ENCODE results near the gene ZFP69B. TPM values are rescaled to one million over a fixed set of nuclear protein-coding genes. Genes with fewer than 3 reads are reported as not detected.
"Not testable (repeated sequence)": the region's sequence is repeated elsewhere in the genome, so short reads cannot be mapped to it uniquely, and the experiment has no call there.

Gene ZFP69B
- total and polyA plus RNA-seq, 8 donors, result 2.3 to 7.3 (median 6.1) TPM

DNA sequence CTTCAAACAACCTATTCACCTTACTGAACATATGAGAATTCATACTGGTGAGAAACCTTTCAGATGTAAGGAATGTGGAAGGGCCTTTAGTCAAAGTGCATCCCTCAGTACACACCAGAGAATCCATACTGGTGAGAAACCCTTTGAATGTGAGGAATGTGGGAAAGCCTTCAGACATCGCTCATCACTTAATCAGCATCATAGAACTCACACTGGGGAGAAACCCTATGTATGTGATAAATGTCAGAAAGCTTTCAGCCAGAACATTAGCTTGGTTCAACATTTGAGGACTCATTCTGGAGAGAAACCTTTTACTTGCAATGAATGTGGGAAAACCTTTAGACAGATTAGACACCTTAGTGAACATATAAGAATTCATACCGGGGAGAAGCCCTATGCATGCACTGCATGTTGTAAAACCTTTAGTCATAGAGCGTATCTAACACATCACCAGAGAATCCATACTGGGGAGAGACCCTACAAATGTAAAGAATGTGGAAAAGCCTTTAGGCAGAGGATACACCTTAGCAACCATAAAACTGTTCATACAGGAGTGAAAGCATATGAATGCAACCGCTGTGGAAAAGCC, 45.1 kb downstream of the ZFP69B start:
- Histone ChIP-seq H3K9me3 (peaks cover 0 to 90% of the 10 kb centered on the region in 2 donors), H3K36me3 (peaks cover 0 to 82% of the 10 kb centered on the region in 2 donors), H3K27me3 (no peaks in the 10 kb centered on the region), H3K4me1 (no peaks in the 10 kb centered on the region), H3K27ac (no peak overlapping the region), H3K4me3 (no peak overlapping the region)
- TF ChIP-seq CTCF (IDR thresholded peaks at IDR 0.05), result no peak
- intact Hi-C loops (cut with DNase I), result no loop called here
- DNase-seq (no peak), ATAC-seq (no peak)

DNA sequence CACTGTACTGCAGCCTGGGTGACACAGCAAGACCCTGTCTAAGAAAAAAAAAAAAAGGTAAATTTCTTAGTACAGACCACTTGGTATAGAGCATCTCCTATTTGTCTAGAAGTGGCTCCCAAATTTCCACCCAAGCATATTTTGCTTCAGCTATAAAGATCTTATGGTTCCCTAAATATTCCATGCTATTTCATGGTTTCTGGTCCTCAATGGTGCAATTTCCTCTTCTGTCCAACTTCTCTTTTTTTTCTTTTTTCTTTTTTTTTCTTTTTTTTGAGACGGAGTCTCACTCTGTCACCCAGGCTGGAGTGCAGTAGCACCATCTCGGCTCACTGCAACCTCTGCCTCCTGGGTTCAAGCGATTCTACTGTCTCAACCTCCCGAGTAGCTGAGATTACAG, 52.4 kb downstream of the ZFP69B start:
- H3K27ac ChIP-seq; H3K4me3 ChIP-seq; H3K27me3 ChIP-seq; DNase-seq; H3K4me1 ChIP-seq; ATAC-seq; intact Hi-C loops (cut with DNase I): not testable (repeated sequence)
- H3K36me3 ChIP-seq, result peaks cover 0 to 23% of the 10 kb centered on the region in 2 donors
- peaks cover 0 to 92% of the 10 kb centered on the region in 2 donors for H3K9me3 ChIP-seq

DNA sequence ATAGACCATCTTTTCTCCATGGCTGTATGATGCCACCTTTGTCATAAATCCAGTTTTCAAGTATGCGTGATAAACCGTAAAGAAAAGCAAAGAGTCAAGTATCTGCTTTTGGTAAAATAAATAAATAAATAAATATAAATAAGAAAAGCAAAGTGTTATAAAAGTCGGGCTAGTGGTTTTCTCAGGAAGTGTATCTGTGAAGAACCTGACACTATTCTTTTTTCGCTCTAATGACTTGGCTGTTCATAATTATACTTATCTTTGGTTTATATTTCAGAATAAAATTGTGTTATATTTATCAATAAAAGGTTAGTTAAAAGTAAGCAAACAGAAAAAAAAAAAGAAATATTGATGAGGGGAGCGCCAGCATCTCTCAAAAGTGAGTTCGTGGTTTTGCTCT, 57.7 kb downstream of the ZFP69B start:
- Histone ChIP-seq H3K27ac (peak overlapping the region; percentile 80), H3K9me3 (peaks cover 0 to 59% of the 10 kb centered on the region in 2 donors), H3K36me3 (peaks cover 0 to 3% of the 10 kb centered on the region in 2 donors), H3K27me3 (no peaks in the 10 kb centered on the region), H3K4me1 (peaks cover 0 to 15% of the 10 kb centered on the region in 2 donors), H3K4me3 (peak overlapping the region; percentile 65 to 81)
- no peak for DNase-seq
- no peak for TF ChIP-seq CTCF (IDR thresholded peaks at IDR 0.05)
- intact Hi-C loops (cut with DNase I), result no loop called here
- no peak for ATAC-seq

DNA sequence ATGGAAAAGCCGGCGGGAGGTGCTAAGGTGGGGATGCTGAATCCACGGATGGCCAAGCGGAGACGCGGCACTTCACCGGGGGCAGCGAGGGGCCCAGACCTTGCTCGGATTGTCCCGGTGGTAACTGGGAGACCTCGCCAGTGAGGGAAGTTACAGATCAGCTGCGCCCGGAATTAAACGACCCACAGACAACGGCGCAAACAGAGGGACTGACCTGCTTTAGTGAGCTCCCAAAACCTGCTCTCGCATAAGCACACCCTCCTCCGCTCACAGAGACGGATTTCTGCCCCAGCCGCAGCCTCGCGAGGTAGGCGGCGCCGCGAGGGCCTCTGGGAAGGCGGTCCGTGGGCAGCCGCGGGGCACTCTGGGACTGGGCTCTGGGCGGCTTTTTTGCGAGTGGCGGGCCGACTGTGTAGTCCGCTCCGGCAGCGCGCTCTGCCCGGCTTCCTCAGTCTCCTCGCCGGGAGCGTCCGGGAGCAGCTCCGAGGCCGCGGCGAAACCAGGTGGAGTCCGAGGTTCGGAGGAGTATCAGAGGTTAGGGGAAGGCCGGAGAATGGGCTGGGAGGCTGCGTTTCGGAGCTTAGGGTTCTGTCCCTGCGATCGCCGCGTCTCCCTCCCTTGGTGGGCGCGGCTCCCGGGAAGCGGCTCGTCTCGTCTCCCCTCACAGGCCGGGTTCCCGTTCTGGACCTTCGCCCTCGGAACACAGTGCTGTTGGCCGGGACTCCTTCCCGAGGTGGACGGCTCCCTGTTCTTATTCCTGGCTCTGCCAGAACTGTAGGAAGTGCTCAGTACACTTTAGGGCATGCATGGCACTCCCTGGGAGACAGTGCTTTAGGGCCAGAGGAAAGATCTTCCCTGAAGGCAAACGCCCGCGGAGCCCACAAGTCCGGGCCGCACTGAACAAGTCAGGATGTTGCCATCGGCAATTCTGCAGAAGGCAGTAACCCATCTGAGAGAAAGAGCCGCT, 58.4 kb downstream of the ZFP69B start, which contains the start of gene EXO5:
EXO5 (plus strand) TSS at position 393 of the 967 bp plus-strand sequence. CDS start 5,778 bp downstream, outside the sequence.
- no peaks in the 10 kb centered on the region for H3K27me3 ChIP-seq
- H3K4me3 ChIP-seq, result peak within 1 kb of the TSS; percentile 65 to 81
- peaks cover 0 to 15% of the 10 kb centered on the region in 2 donors for H3K4me1 ChIP-seq
- H3K9me3 ChIP-seq, result peaks cover 0 to 58% of the 10 kb centered on the region in 2 donors
- no peak for TF ChIP-seq CTCF (IDR thresholded peaks at IDR 0.05)
- peak; percentile 63 to 98 (median 80) for DNase-seq
- peaks cover 0 to 3% of the 10 kb centered on the region in 2 donors for H3K36me3 ChIP-seq
- H3K27ac ChIP-seq, result peak within 1 kb of the TSS; percentile 80
- intact Hi-C loops (cut with DNase I), result no loop called here
- peak; percentile 100 for ATAC-seq

Other genes starting within 250 kb of the ZFP69B start
- gene TMCO2, start 202.5 kb upstream of the ZFP69B start, total RNA-seq, result under 1 TPM in 1 of 2 donors, not detected in 1; 0.55 TPM
- gene TMCO2, start 202.5 kb upstream of the ZFP69B start, polyA plus RNA-seq (ENCODE audit: insufficient read length in 6 of 6), result not detected
- gene ZMPSTE24, start 192.2 kb upstream of the ZFP69B start, total RNA-seq, result 10 to 100 TPM; 54.5 to 57.2 TPM
- 10 to 100 TPM; 38.7 to 49.3 (median 43.7) TPM for gene ZMPSTE24, start 192.2 kb upstream of the ZFP69B start, polyA plus RNA-seq (ENCODE audit: insufficient read length in 6 of 6)
- 1 to 10 TPM; 1.1 to 3.4 TPM for gene COL9A2, start 133.2 kb upstream of the ZFP69B start, total RNA-seq
- 10 to 100 TPM; 17.1 to 29.7 (median 22.7) TPM for gene COL9A2, start 133.2 kb upstream of the ZFP69B start, polyA plus RNA-seq (ENCODE audit: insufficient read length in 6 of 6)
- 10 to 100 TPM; 39.8 to 77.3 TPM for gene SMAP2, start 76.7 kb upstream of the ZFP69B start, total RNA-seq
- gene SMAP2, start 76.7 kb upstream of the ZFP69B start, polyA plus RNA-seq (ENCODE audit: insufficient read length in 6 of 6), result 10 to 100 TPM; 22.1 to 26.6 (median 24.3) TPM
- gene ZFP69, start 26.8 kb downstream of the ZFP69B start, total RNA-seq, result 1 to 10 TPM; 2.9 to 3.8 TPM
- gene ZFP69, start 26.8 kb downstream of the ZFP69B start, polyA plus RNA-seq (ENCODE audit: insufficient read length in 6 of 6), result 10 to 100 TPM in 2 of 6 donors, 1 to 10 TPM in 4; 8.1 to 11.2 (median 8.6) TPM
- gene EXO5, start 58.3 kb downstream of the ZFP69B start, total RNA-seq, result 1 to 10 TPM; 8.2 to 8.5 TPM
- 10 to 100 TPM; 10.9 to 15.3 (median 14.1) TPM for gene EXO5, start 58.3 kb downstream of the ZFP69B start, polyA plus RNA-seq (ENCODE audit: insufficient read length in 6 of 6)
- gene ZNF684, start 81.2 kb downstream of the ZFP69B start, total RNA-seq, result 1 to 10 TPM; 3.7 to 3.8 TPM
- gene ZNF684, start 81.2 kb downstream of the ZFP69B start, polyA plus RNA-seq (ENCODE audit: insufficient read length in 6 of 6), result 10 to 100 TPM in 1 of 6 donors, 1 to 10 TPM in 5; 7.2 to 10.0 (median 8.8) TPM
- 1 to 10 TPM; 4.4 to 5.0 TPM for gene RIMS3, start 215.2 kb downstream of the ZFP69B start, total RNA-seq
- 1 to 10 TPM; 1.3 to 2.1 (median 1.7) TPM for gene RIMS3, start 215.2 kb downstream of the ZFP69B start, polyA plus RNA-seq (ENCODE audit: insufficient read length in 6 of 6)
- gene NFYC, start 241.2 kb downstream of the ZFP69B start, total RNA-seq, result 10 to 100 TPM; 54.6 to 56.0 TPM
- gene NFYC, start 241.2 kb downstream of the ZFP69B start, polyA plus RNA-seq (ENCODE audit: insufficient read length in 6 of 6), result 10 to 100 TPM; 80.9 to 98.1 (median 89.7) TPM

Measured in left lung (tissue), 10 donors.